Activated CD4-positive, alpha-beta T cell treated with anti-CD3 and anti-CD28 coated beads, Interleukin-2, Interleukin-4, amounts not matched to agents 100 ng/mL and 50 ng/mL, durations not matched to agents 16 hours and 8 hours (primary cell): ENCODE data around the gene ZMAT5.

Experiments
- DNase-seq: peaks from one replicate; pipeline ENCODE4 v3.0.0-alpha.2; 2020; ENCODE audit warnings: low spot score

ZMAT5 gene

GRCh38 chr22:29753808-29754657 lies 12.8 kb downstream of the ZMAT5 start:
- no peak for DNase-seq

DNA sequence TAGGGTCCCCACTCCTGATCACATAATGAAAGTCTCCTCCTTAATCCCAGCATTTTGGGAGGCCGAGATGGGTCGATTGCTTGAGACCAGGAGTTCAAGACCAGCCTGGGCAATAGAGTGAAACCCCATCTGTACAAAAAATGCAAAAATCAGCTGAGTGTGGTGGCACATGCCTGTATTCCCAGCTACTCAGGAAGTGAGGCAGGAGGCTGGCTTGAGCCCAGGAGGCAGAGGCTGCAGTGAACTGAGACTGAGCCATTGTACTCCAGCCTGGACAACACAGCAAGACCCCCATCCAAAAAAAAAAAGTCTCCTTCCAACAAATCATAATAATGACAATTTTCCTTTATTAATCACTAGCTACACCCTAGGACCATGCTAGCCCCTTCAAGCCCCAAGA lies 15.1 kb downstream of the ZMAT5 start:
- no peak for DNase-seq

GRCh38 chr22:29750559-29751538 lies 16.0 kb downstream of the ZMAT5 start:
- peak; percentile 49 for DNase-seq

- DNase-seq = no peak
Measured at GRCh38 chr22:29750029-29750428, 16.8 kb downstream of the ZMAT5 start.

DNA sequence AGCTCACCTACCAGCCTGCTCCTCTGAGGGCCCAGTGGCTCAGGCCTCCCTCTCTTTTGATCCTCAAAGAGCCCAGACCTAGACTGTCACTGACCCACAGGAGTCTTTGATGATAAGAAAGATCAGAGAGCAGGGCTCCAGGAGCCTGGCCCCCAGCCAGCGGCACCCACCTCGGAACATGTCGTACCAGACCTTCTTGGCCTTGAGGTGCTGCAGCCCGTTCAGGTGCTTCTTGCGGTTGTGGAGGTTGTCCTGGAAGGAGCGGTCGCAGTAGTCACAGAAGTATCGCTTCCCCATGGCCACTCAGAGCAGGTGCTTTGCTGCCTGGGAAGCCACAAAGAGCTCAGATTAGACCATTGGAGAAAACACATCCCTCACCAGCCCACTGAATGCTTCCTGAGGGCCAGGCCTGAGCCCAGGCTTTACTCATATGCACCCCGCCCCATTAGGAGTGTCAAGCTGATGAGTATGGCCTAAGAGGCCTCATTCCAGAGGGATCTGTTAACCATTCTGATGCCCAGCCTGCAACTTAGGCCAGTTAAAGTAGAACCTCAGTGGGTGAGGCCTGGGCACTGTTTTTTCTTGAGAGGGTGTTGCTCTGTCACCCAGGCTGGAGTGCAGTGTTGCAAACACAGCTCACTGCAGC lies 18.4 kb downstream of the ZMAT5 start:
- no peak for DNase-seq

DNA sequence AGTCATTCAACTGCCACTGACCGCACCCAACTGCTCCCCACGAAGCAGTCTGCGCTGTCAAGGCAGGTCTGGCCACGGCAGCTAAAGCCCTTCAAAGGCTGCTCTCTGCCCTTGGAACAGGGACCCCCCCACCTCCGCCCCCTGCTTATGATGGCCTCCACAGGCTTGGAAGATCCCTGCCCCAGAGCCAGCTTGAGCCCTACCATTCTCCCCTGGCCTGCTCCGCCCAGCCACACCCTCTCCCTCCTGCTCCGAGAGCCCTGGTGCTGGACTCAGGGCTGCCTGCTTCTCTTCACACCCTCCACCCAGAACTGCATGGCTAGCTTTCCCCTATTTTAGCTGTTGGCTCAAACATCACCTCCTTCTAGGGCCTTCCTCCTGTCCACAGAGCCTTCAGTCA lies 19.0 kb downstream of the ZMAT5 start:
- no peak for DNase-seq

DNA sequence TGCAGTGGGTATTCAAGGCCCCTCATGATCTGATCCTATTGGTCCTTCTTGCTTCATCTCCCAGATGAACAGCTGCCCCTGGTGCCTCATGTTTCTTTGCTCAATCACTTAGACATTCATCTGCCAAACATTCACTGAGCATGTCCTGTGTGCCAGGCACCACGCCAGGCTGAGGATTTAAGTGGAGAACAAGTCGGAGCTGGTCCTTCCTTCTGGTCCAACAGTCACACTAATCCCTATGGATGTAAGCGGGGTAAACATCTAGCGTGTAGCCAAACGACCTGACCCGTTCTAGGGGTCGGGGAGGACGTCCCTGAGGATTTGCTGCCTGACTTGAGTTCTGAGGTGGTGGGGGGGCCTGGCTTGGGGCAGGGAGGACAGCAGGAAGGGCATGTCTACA lies 21.9 kb downstream of the ZMAT5 start:
- no peak for DNase-seq

DNA sequence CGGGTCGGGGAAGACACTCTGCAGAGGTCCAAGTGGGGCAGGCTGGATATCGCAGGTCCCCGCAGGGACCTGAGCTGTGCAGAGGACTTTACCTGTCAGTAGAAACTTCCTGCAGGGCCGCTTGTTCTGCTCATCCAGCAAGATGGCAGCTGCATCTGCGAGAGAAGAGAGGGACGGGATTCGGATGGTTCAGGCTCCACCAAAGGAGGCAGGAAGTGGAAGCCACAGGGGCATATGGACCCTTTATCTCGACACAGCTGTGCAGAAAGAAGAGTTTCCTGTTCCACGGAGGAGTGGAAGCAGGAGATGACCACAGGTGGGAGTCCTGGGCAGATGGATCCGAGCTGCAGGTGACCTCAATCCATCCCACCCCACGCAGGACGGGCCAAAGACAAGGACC lies 24.5 kb downstream of the ZMAT5 start:
- DNase-seq = no peak

DNA sequence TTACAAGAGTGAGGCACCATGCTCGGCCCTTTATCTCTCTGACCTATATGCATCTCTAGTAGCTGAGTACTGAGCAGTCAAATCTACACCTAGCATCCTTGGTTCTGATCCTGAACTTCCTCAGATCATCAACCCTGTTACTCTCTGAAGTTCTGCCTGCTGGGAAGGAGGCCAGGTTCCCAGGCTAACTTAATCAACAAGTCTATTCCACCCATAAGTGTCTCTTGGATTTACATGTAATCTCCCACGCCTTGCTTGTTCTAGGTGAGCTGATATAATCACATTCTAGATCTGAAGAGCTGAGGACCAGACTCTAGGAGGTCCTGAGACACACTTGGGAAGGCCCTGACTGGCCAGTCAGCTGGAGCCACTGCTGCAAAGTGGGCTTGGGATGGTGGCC lies 24.9 kb downstream of the ZMAT5 start:
- DNase-seq = no peak

- DNase-seq = no peak
Measured at GRCh38 chr22:29740216-29740615, 26.6 kb downstream of the ZMAT5 start.

GRCh38 chr22:29739346-29739875 lies 27.4 kb downstream of the ZMAT5 start:
- no peak for DNase-seq

DNA sequence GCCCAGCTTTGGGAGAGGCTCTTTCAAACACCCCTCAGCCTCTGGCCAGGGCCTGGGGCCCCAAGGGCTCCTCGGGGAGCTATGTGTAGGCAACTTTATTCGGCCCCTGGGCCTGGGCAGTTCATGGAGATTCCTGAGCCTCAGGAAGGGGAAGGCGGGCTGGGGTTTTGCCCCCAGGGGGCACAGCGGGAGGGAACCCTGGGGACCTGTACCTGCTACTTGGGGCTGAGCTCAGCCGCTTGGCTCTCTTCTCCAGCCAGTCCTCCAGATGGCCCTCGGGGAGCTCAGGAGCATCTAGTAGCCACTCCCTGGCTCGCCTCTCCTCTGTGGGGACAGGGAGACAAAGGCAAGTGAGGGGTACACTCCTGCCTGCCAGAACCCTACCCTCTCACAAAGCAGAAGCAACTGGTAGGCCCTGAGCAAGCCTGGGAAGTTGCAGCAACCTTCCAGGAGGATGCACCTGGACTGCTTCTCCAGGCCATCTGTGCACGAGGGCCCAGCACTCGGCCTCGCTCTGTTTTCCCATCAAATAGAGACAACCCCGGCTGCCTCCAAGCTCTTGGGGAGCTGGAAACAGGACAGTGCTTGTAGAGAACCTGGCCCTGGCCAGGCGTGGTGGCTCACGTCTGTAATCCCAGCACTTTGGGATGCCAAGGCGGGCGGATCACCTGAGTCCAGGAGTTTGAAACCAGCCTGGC lies 28.5 kb downstream of the ZMAT5 start:
- DNase-seq = no peak

GRCh38 chr22:29737251-29738117 lies 29.3 kb downstream of the ZMAT5 start:
- no peak for DNase-seq

- no peak for DNase-seq
Measured at GRCh38 chr22:29735416-29735815, 31.4 kb downstream of the ZMAT5 start.

DNA sequence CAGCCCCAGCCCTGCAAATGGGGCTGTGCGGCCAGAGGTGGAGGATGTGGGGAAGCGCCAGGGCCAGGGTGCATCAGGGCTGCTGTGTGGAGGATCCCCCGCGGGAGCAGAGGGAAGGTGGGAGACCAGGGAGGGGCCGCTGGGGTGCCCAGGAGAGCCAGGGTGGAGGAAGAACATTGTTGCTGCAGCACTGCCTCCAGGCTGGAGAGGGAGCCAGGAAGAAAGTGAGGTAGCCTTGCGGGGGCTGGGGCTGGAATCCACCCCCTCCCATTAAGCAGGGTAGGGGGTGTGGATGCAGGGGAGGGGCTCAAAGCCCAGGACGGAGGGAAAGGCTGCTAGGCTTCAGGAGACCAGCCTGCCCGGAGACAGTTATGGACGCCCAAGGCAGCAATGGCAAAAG lies 32.0 kb downstream of the ZMAT5 start:
- no peak for DNase-seq

- no peak for DNase-seq
Measured at GRCh38 chr22:29734406-29734805, 32.4 kb downstream of the ZMAT5 start.

- DNase-seq = no peak
Measured at GRCh38 chr22:29733362-29734201, 33.2 kb downstream of the ZMAT5 start.

DNA sequence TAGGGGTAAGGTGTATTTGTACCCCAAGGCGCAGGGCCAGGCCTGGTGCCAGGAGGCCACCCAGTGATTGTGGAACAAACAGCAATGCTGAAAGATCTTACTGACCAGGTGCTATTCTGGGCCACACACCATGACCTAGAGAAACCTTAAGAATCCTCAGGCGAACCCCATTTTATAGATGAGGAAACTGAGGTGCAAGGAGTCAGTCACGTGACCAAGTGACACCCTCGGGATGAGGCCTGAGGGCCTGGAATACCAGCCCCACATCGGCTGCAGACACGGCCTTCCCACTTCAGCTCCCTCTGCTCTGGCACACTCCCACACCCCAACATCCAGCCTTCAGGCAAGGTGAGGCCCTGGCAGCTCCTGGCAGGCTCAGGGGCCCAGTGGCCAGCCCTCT lies 33.9 kb downstream of the ZMAT5 start:
- DNase-seq = no peak

DNA sequence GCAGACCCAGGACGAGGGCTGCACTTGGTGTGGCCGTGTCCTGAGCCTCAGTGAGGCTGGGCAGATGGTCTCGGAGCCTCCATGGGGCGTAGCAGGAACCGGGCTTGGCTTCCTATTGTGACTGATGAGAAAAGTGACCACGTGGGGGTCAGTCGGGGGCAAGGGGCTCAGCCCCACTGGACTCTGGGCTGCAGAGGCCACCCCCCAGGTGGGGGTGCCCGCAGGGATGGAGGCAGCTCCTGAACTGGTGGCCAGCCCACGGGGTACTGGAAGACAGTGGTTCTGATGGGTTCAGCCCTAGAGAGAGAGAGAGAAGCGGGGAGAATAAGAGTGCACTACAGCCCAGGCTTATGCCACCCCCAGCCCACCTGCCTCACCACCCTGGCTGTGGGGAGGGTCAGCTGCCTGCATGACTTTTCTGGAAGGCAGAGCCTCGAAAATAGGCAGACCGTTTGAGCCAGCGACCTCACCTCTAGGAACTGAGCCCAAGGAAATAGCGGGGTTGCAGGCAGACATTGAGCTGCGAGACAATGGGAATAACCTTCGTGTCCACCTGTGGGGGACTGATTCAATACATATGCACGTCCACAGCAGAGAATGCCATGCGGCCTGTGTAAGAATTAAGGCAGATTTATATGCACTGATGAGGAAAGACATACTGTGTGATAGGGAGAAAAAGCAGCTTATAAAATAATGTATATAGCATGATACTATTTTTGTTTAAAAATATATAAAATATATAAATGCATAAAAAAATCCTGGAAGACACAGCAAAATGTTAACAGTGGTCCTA lies 35.6 kb downstream of the ZMAT5 start:
- no peak for DNase-seq
